ENCODE measurements around the gene ANP32E. TPM values are rescaled to one million over a fixed set of nuclear protein-coding genes. Genes with fewer than 3 reads are reported as not detected.

The ANP32E gene
- total and polyA plus RNA-seq, 4 donors, result 20.8 to 39.1 (median 33.2) TPM

- Histone ChIP-seq H3K36me3 (ENCODE audit: control insufficient read depth in 4 of 4, insufficient read depth in 4 of 4, low read length in 4 of 4) (peaks cover 11 to 25% (median 21%) of the 10 kb centered on the region in 4 donors), H3K9ac (ENCODE audit: insufficient read depth in 1 of 2, low read length in 2 of 2) (peak within 1 kb of the TSS; percentile 86 to 94), H3K27ac (ENCODE audit: low read depth in 1 of 2, low read length in 1 of 2) (peak within 1 kb of the TSS; percentile 94 to 98), H3K27me3 (ENCODE audit: control insufficient read depth in 3 of 3, insufficient read depth in 3 of 3, low read length in 2 of 3) (no peaks in the 10 kb centered on the region), H3K4me3 (peak within 1 kb of the TSS; percentile 95), H3K4me1 (ENCODE audit: control insufficient read depth in 5 of 5, insufficient read depth in 5 of 5, low read length in 5 of 5) (peaks cover 6 to 35% (median 9%) of the 10 kb centered on the region in 5 donors), H3K9me3 (ENCODE audit: control insufficient read depth in 4 of 4, insufficient read depth in 3 of 4, low read length in 3 of 4) (no peaks in the 10 kb centered on the region)
- TF ChIP-seq CTCF (IDR thresholded peaks at IDR 0.05; ENCODE audit: control extremely low read depth, extremely low read depth), result no peak
- WGBS, 2 donors, result 1% methylated on average over 49 of the region's 49 CpGs
- DNase-seq (peak; percentile 99), ATAC-seq (ENCODE audit: insufficient read depth, low FRiP score) (peak; percentile 97)
Measured at GRCh38 chr1:150268705-150269403, 32.9 kb upstream of the ANP32E start, which contains the start of gene APH1A. Gene APH1A, minus strand, starts transcription at chr1:150269016. Its CDS starts 206 bp downstream, at chr1:150268810.

GRCh38 chr1:150268340-150268704, 32.4 kb upstream of the ANP32E start:
- H3K27me3 ChIP-seq (ENCODE audit: control insufficient read depth in 3 of 3, insufficient read depth in 3 of 3, low read length in 2 of 3), result no peaks in the 10 kb centered on the region
- DNase-seq, result peak in 2 of 3 donors; percentile 25 to 33
- peaks cover 6 to 30% (median 9%) of the 10 kb centered on the region in 5 donors for H3K4me1 ChIP-seq (ENCODE audit: control insufficient read depth in 5 of 5, insufficient read depth in 5 of 5, low read length in 5 of 5)
- no peaks in the 10 kb centered on the region for H3K9me3 ChIP-seq (ENCODE audit: control insufficient read depth in 4 of 4, insufficient read depth in 3 of 4, low read length in 3 of 4)
- H3K27ac ChIP-seq (ENCODE audit: low read depth in 1 of 2, low read length in 1 of 2), result peak overlapping the region; percentile 94 to 98
- 0 to 1% methylated on average over 21 of the region's 21 CpGs for WGBS, 2 donors
- ATAC-seq (ENCODE audit: insufficient read depth, low FRiP score), result peak; percentile 41
- H3K9ac ChIP-seq (ENCODE audit: insufficient read depth in 1 of 2, low read length in 2 of 2), result peak overlapping the region; percentile 86 to 94
- H3K4me3 ChIP-seq, result peak overlapping the region; percentile 95
- no peak for TF ChIP-seq CTCF (IDR thresholded peaks at IDR 0.05; ENCODE audit: control extremely low read depth, extremely low read depth)
- peaks cover 11 to 25% (median 21%) of the 10 kb centered on the region in 4 donors for H3K36me3 ChIP-seq (ENCODE audit: control insufficient read depth in 4 of 4, insufficient read depth in 4 of 4, low read length in 4 of 4)

DNA sequence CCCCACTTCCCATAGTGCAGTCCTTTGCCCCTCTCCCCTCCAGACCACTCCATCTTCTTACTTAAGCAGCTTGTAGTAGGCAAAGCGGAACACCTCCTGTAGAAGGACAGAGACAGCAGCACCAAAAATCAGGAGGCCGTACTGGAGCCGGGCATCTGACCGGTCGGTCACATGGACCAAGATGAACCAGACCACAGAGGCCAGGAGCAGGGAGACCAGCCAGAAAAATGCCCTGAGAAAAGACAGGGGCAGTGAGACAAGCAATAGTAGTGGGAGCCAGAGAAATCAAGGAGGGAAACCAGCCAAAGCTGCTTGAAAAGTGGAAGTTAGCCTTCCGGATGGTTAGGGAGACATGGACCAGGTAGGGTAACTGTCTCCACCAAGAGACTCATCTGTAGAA, 32.0 kb upstream of the ANP32E start:
- Histone ChIP-seq H3K27me3 (ENCODE audit: control insufficient read depth in 3 of 3, insufficient read depth in 3 of 3, low read length in 2 of 3) (no peaks in the 10 kb centered on the region), H3K9ac (ENCODE audit: insufficient read depth in 1 of 2, low read length in 2 of 2) (peak overlapping the region; percentile 86 to 94), H3K9me3 (ENCODE audit: control insufficient read depth in 4 of 4, insufficient read depth in 3 of 4, low read length in 3 of 4) (no peaks in the 10 kb centered on the region), H3K36me3 (ENCODE audit: control insufficient read depth in 4 of 4, insufficient read depth in 4 of 4, low read length in 4 of 4) (peaks cover 11 to 25% (median 21%) of the 10 kb centered on the region in 4 donors), H3K4me3 (peak overlapping the region; percentile 95), H3K4me1 (ENCODE audit: control insufficient read depth in 5 of 5, insufficient read depth in 5 of 5, low read length in 5 of 5) (peaks cover 6 to 26% (median 9%) of the 10 kb centered on the region in 5 donors), H3K27ac (ENCODE audit: low read depth in 1 of 2, low read length in 1 of 2) (peak overlapping the region; percentile 94 to 98)
- no peak for TF ChIP-seq CTCF (IDR thresholded peaks at IDR 0.05; ENCODE audit: control extremely low read depth, extremely low read depth)
- 29 to 38% methylated on average over 6 of the region's 6 CpGs for WGBS, 2 donors
- no peak for DNase-seq
- no peak for ATAC-seq (ENCODE audit: insufficient read depth, low FRiP score)
